H1 (cell line): ENCODE results near the gene MSI2. TPM values are rescaled to one million over a fixed set of nuclear protein-coding genes. Genes with fewer than 3 reads are reported as not detected.

Source experiments
- CTCF ChIA-PET: fragments of 300-600 bp; sonication (Branson Sonifier 250); formaldehyde crosslinking; loops from one replicate; lab custom pipeline; 2021; ENCODE audit not compliant: partially characterized antibody; lab: Charles Lee
- POLR2A ChIA-PET: fragments of 300-600 bp; sonication (Branson Sonifier 250); formaldehyde crosslinking; loops from one replicate; lab custom pipeline; 2021; ENCODE audit warnings: inconsistent platforms; ENCODE audit not compliant: partially characterized antibody; lab: Charles Lee
- DNase-seq, 2 experiments: peaks; one replicate each; pipeline versions ENCODE4 v3.0.0 to v3.0.0-alpha.2; 2010 to 2022; ENCODE audit warnings: low spot score in 2 of 2, low read depth in 1 of 2, mixed read lengths in 1 of 2
- FAIRE-seq: peaks from 2 replicates; lab custom pipeline; 2011; peaks lifted over from hg19 to GRCh38; lab: Jason Lieb, UNC
- H2AFZ ChIP-seq: 2 replicates; pipeline ENCODE4 v1.8.1; 2012; ENCODE audit warnings: low read length, inconsistent platforms
- H2AK5ac ChIP-seq: 2 replicates; pipeline ENCODE4 v1.6.1; 2013; ENCODE audit warnings: low read depth, low read length
- H2BK120ac ChIP-seq: replicated peaks from 2 replicates; pipeline ENCODE3; 2013; ENCODE audit warnings: low read depth, low read length, inconsistent platforms
- H2BK12ac ChIP-seq: 2 replicates; pipeline ENCODE4 v1.6.1; 2013; ENCODE audit warnings: low read depth, low read length
- H2BK15ac ChIP-seq: 2 replicates; pipeline ENCODE4 v1.6.1; 2013; ENCODE audit warnings: low read length
- H2BK20ac ChIP-seq: 2 replicates; pipeline ENCODE4 v1.6.1; 2013; ENCODE audit warnings: low read length
- H2BK5ac ChIP-seq: 2 replicates; pipeline ENCODE4 v1.6.1; 2013; ENCODE audit warnings: low read depth, low read length
- H3K14ac ChIP-seq: 2 replicates; pipeline ENCODE4 v1.6.1; 2013; ENCODE audit warnings: inconsistent platforms; ENCODE audit not compliant: insufficient read length
- H3K18ac ChIP-seq: 2 replicates; pipeline ENCODE4 v1.6.1; 2013; ENCODE audit warnings: low read length; ENCODE audit errors: extremely low read depth
- H3K23ac ChIP-seq: 2 replicates; pipeline ENCODE4 v1.6.1; 2013; ENCODE audit warnings: inconsistent platforms; ENCODE audit not compliant: insufficient read length
- H3K23me2 ChIP-seq: 2 replicates; pipeline ENCODE4 v1.6.1; 2013; ENCODE audit warnings: low read depth, low read length
- H3K27ac ChIP-seq: 2 replicates; pipeline ENCODE4 v1.6.1; 2011; ENCODE audit warnings: low read depth, low read length, inconsistent platforms
- H3K27me3 ChIP-seq, 4 experiments: replicated peaks in 1 of 4; 1 replicate in 1 of 4; 2 replicates in 3 of 4; pipeline versions ENCODE4 v1.6.1 to v1.8.1; 2011 to 2013; ENCODE audit warnings: low read length in 3 of 4, mild to moderate bottlenecking in 3 of 4, inconsistent platforms in 2 of 4, mixed read lengths in 2 of 4, moderate library complexity in 1 of 4; ENCODE audit not compliant: control insufficient read depth in 3 of 4, insufficient read depth in 3 of 4; ENCODE audit errors: extremely low read depth in 1 of 4
- H3K36me3 ChIP-seq, 4 experiments: 2 replicates each; pipeline versions ENCODE4 v1.6.1 to v1.8.1; 2011 to 2013; ENCODE audit warnings: mild to moderate bottlenecking in 4 of 4, low read length in 3 of 4, moderate library complexity in 2 of 4, control low read depth in 1 of 4, inconsistent platforms in 1 of 4; ENCODE audit not compliant: insufficient read depth in 4 of 4, control insufficient read depth in 2 of 4
- H3K4ac ChIP-seq: replicated peaks from 2 replicates; pipeline ENCODE3; 2013; ENCODE audit warnings: low read length, low read depth, mixed read lengths, inconsistent platforms; ENCODE audit not compliant: insufficient read length
- H3K4me1 ChIP-seq, 4 experiments: replicated peaks in 1 of 4; 1 replicate in 1 of 4; 2 replicates in 3 of 4; pipeline versions ENCODE4 v1.6.1 to v1.8.1; 2011 to 2013; ENCODE audit warnings: low read length in 3 of 4, inconsistent platforms in 2 of 4, mixed read lengths in 1 of 4; ENCODE audit not compliant: insufficient read depth in 4 of 4, control insufficient read depth in 3 of 4
- H3K4me2 ChIP-seq, 2 experiments: 2 replicates each; pipeline versions ENCODE4 v1.6.1 to v1.8.1; 2011 to 2013; ENCODE audit warnings: low read depth in 2 of 2, low read length in 2 of 2, control low read depth in 1 of 2, inconsistent platforms in 1 of 2, mild to moderate bottlenecking in 1 of 2; ENCODE audit not compliant: insufficient read depth in 1 of 2
- H3K4me3 ChIP-seq, 4 experiments: fragments of 200-600, 300-600 bp in 1 of 4; sonication (generic), shearing (Covaris generic), sonication (Bioruptor Twin) in 1 of 4; 2 replicates each; pipeline versions ENCODE4 v1.5.1 to v1.8.1; 2011 to 2016; ENCODE audit warnings: low read length in 4 of 4, low read depth in 3 of 4, control low read depth in 2 of 4, inconsistent platforms in 2 of 4, mild to moderate bottlenecking in 2 of 4, mixed read lengths in 1 of 4, moderate library complexity in 1 of 4; ENCODE audit not compliant: insufficient read depth in 2 of 4; ENCODE audit errors: extremely low read depth in 1 of 4
- H3K56ac ChIP-seq: replicated peaks from 2 replicates; pipeline ENCODE3; 2013; ENCODE audit warnings: low read depth, mild to moderate bottlenecking, mixed read lengths, low read length, inconsistent platforms; ENCODE audit not compliant: insufficient read length
- H3K79me1 ChIP-seq: 2 replicates; pipeline ENCODE4 v1.6.1; 2013; ENCODE audit warnings: low read depth, low read length, control low read depth
- H3K79me2 ChIP-seq, 2 experiments: 2 replicates each; pipeline versions ENCODE4 v1.6.1 to v1.8.1; 2012 to 2013; ENCODE audit warnings: low read length in 2 of 2, mild to moderate bottlenecking in 2 of 2, inconsistent platforms in 1 of 2; ENCODE audit not compliant: insufficient read depth in 2 of 2, control insufficient read depth in 1 of 2
- H3K9ac ChIP-seq, 4 experiments: replicated peaks in 1 of 4; 1 replicate in 1 of 4; 2 replicates in 3 of 4; pipeline versions ENCODE4 v1.6.1 to v1.8.1; 2011 to 2013; ENCODE audit warnings: low read depth in 3 of 4, low read length in 3 of 4, control low read depth in 2 of 4, mild to moderate bottlenecking in 2 of 4, moderate library complexity in 2 of 4, inconsistent platforms in 1 of 4; ENCODE audit errors: extremely low read depth in 1 of 4
- H3K9me3 ChIP-seq, 2 experiments: 2 replicates each; pipeline versions ENCODE4 v1.6.1 to v1.8.1; 2012 to 2013; ENCODE audit warnings: mild to moderate bottlenecking in 2 of 2, moderate library complexity in 2 of 2, control low read depth in 1 of 2, inconsistent platforms in 1 of 2, low read depth in 1 of 2, low read length in 1 of 2, mixed read lengths in 1 of 2; ENCODE audit not compliant: insufficient read depth in 2 of 2
- H4K20me1 ChIP-seq, 2 experiments: replicated peaks in 1 of 2; 2 replicates each; pipeline versions ENCODE3 to v1.8.1; 2011 to 2013; ENCODE audit warnings: inconsistent platforms in 2 of 2, low read length in 2 of 2, mild to moderate bottlenecking in 1 of 2; ENCODE audit not compliant: insufficient read depth in 2 of 2, control insufficient read depth in 1 of 2
- H4K5ac ChIP-seq: 2 replicates; pipeline ENCODE4 v1.6.1; 2013; ENCODE audit warnings: low read length, low read depth, mixed read lengths, inconsistent platforms; ENCODE audit not compliant: insufficient read length
- H4K8ac ChIP-seq: 2 replicates; pipeline ENCODE4 v1.8.0; 2013; ENCODE audit warnings: mild to moderate bottlenecking, moderate library complexity, low read length, inconsistent platforms; ENCODE audit not compliant: insufficient read depth; ENCODE audit errors: extremely low read depth
- H4K91ac ChIP-seq: replicated peaks from 2 replicates; pipeline ENCODE3; 2013; ENCODE audit warnings: low read length, mixed read lengths, inconsistent platforms; ENCODE audit not compliant: insufficient read length
- BACH1 ChIP-seq: IDR thresholded peaks from 2 replicates; pipeline ENCODE4 v1.6.1; 2012; ENCODE audit warnings: low read length, improper control_type of control experiment
- CBX5 ChIP-seq: fragments of 300-800, 300-1000 bp; sonication (generic); IDR thresholded peaks from 2 replicates; pipeline ENCODE4 v1.7.1; 2016; ENCODE audit warnings: antibody characterized with exemption, low read length, low read depth
- CBX8 ChIP-seq: fragments of 300-800, 300-1000 bp; sonication (generic); IDR thresholded peaks from 2 replicates; pipeline ENCODE4 v1.7.1; 2016; ENCODE audit warnings: low read depth, low read length, borderline replicate concordance
- CHD1 ChIP-seq: IDR thresholded peaks from 2 replicates; pipeline ENCODE4 v1.6.1; 2012; ENCODE audit warnings: low read depth, low read length, improper control_type of control experiment
- CREB1 ChIP-seq: IDR thresholded peaks from 2 replicates; pipeline ENCODE4 v1.6.1; 2012; ENCODE audit warnings: inconsistent platforms
- EP300 ChIP-seq, 2 experiments: IDR thresholded peaks; 1 replicate in 1 of 2; 2 replicates in 1 of 2; pipeline ENCODE4 v1.6.1; 2011 to 2012; ENCODE audit warnings: low read depth in 2 of 2, low read length in 2 of 2, mild to moderate bottlenecking in 2 of 2, borderline replicate concordance in 1 of 2, inconsistent platforms in 1 of 2, moderate library complexity in 1 of 2
- JUN ChIP-seq: IDR thresholded peaks from 2 replicates; pipeline ENCODE4 v1.6.1; 2011; ENCODE audit warnings: low read depth, mild to moderate bottlenecking, improper control_type of control experiment, low read length
- JUND ChIP-seq: IDR thresholded peaks from 2 replicates; pipeline ENCODE4 v1.6.1; 2011; ENCODE audit warnings: mild to moderate bottlenecking, improper control_type of control experiment, low read length
- RXRA ChIP-seq: IDR thresholded peaks from 2 replicates; pipeline ENCODE4 v1.6.1; 2011; ENCODE audit warnings: low read depth, mild to moderate bottlenecking, low read length, moderate library complexity; ENCODE audit not compliant: insufficient read depth
- SUZ12 ChIP-seq: fragments of 200-600 bp; sonication (generic); IDR thresholded peaks from 2 replicates; pipeline ENCODE4 v1.6.1; 2012; ENCODE audit warnings: mild to moderate bottlenecking, inconsistent platforms, low read length, moderate library complexity, mixed read lengths
- WGBS, 2 experiments: shearing (Covaris generic) in 1 of 2; methylation state at CpG; one replicate each; pipeline versions ENCODE4 v1.1.6 to v1.1.7; 2013 to 2015; ENCODE audit warnings: low lambda C conversion rate in 2 of 2, mixed read lengths in 2 of 2, inconsistent platforms in 1 of 2, low coverage in 1 of 2, missing lambda C conversion rate in 1 of 2; ENCODE audit not compliant: insufficient replicate concordance in 2 of 2, insufficient coverage in 1 of 2, insufficient read length in 1 of 2; ENCODE audit errors: extremely low coverage in 1 of 2, missing lambda C conversion rate in 1 of 2; 5-methylcytosine and 5-hydroxymethylcytosine counted together
- polyA plus RNA-seq, 7 experiments: library from polyadenylated mRNA; depleted of rRNA in 3 of 7; stranded (reverse) in 5 of 7; unstranded in 2 of 7; fragments of >200 nt in 5 of 7; fragments of 200-250 nt in 2 of 7; gene quantifications; 1 replicate in 5 of 7; 2 replicates in 1 of 7; 4 replicates in 1 of 7; pipeline versions ENCODE4 v1.2.1 to v1.2.3, GENCODE V29; 2011 to 2013; ENCODE audit warnings: missing spikeins in 2 of 7, mixed read lengths in 2 of 7
- total RNA-seq: library from RNA; stranded (reverse); fragmentation: NEBNext Ultra II Directional; extraction: Animal tissue kit (Norgen Biotek cat#: 25700); gene quantifications from 2 replicates; pipeline ENCODE4 v1.2.1, GENCODE V29; 2021
- TF ChIP-seq, protein P1 (sequence below): IDR thresholded peaks from 2 replicates; pipeline ENCODE4 v1.6.1; 2012; ENCODE audit warnings: inconsistent platforms
- TF ChIP-seq, protein P2 (sequence below): IDR thresholded peaks from 2 replicates; pipeline ENCODE4 v1.6.1; 2012; ENCODE audit warnings: inconsistent platforms

The MSI2 gene
- total and polyA plus RNA-seq, 2 of the 8 experiments (the other 6 are each of a cell fraction or from before 2014, with no cell fraction given), result 36.7 to 80.6 TPM

DNA sequence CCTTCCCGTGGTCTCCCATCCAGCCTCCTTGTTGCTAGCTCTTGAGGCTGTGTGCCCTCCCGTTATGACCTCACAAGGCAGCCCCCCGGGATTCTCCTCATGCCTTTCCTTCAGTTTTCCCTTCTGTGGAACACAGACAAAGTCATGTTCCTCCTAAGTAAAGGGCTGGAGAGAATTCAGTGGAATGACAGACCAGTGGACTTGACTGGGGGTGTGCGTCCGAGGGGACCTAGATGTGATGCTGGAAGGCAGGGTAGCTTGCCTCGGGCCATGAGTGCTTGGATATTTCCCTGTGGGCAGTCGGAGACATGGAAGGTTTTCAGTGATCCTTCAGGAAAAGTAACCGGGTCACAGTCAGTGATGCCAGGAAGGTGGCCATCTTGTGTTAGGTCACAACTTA lies 247.9 kb downstream of the MSI2 start:
- no peak overlapping the region for H3K4ac ChIP-seq
- DNase-seq, result no peak
- no peaks in the 10 kb centered on the region for H3K9me3 ChIP-seq
- H3K27ac ChIP-seq, result no peak overlapping the region
- H3K14ac ChIP-seq, result no peak overlapping the region
- H3K36me3 ChIP-seq, result no peaks in the 10 kb centered on the region
- no peak overlapping the region for H2BK20ac ChIP-seq
- peaks cover 0 to 1% of the 10 kb centered on the region in 2 experiments for H4K20me1 ChIP-seq
- POLR2A ChIA-PET, result no interaction called here
- no peak overlapping the region for H2BK120ac ChIP-seq
- no peak overlapping the region for H3K4me2 ChIP-seq
- H3K27me3 ChIP-seq, result no peaks in the 10 kb centered on the region
- no peak overlapping the region for H2AFZ ChIP-seq
- no peak for FAIRE-seq
- no peak overlapping the region for H2BK12ac ChIP-seq
- peaks cover 6% of the 10 kb centered on the region for H3K79me1 ChIP-seq
- H4K8ac ChIP-seq, result peak overlapping the region; percentile 9; the same call in 1 of the 2 replicates
- H3K23me2 ChIP-seq, result no peaks in the 10 kb centered on the region
- H4K91ac ChIP-seq, result no peak overlapping the region
- H2BK15ac ChIP-seq, result no peak overlapping the region
- H3K56ac ChIP-seq, result no peak overlapping the region
- H3K4me3 ChIP-seq, result no peak overlapping the region
- H2AK5ac ChIP-seq, result no peak overlapping the region
- no peak overlapping the region for H2BK5ac ChIP-seq
- WGBS, 2 experiments, result 96% methylated on average over 8 of the region's 8 CpGs; no CpG with 5 or more reads in 1 of the 2 experiments
- CTCF ChIA-PET, result interaction anchor here (1.9 kb wide), 1 partner anchor 13 kb away, joined by 5 read pairs; no protein-coding TSS in a partner anchor
- no peak overlapping the region for H4K5ac ChIP-seq
- peaks cover 13 to 17% (median 15%) of the 10 kb centered on the region in 4 experiments for H3K4me1 ChIP-seq
- H3K23ac ChIP-seq, result no peak overlapping the region
- H3K79me2 ChIP-seq, result peaks cover 0 to 37% of the 10 kb centered on the region in 2 experiments; a peak in 2 of 4 replicates
- H3K18ac ChIP-seq, result no peak overlapping the region
- H3K9ac ChIP-seq, result no peak overlapping the region
- TF ChIP-seq JUND (no peak), SUZ12 (no peak), JUN (no peak), CBX5 (no peak), CBX8 (no peak), BACH1 (no peak), CHD1 (no peak), CREB1 (no peak), EP300 (IDR thresholded peaks at IDR 0.05; ENCODE audit: borderline replicate concordance in 1 of 2, low read depth in 2 of 2, low read length in 2 of 2) (no peak), RXRA (no peak)
- TF ChIP-seq, protein P1, sequence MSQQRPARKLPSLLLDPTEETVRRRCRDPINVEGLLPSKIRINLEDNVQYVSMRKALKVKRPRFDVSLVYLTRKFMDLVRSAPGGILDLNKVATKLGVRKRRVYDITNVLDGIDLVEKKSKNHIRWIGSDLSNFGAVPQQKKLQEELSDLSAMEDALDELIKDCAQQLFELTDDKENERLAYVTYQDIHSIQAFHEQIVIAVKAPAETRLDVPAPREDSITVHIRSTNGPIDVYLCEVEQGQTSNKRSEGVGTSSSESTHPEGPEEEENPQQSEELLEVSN, result no peak
- TF ChIP-seq, protein P2, sequence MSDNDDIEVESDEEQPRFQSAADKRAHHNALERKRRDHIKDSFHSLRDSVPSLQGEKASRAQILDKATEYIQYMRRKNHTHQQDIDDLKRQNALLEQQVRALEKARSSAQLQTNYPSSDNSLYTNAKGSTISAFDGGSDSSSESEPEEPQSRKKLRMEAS, result no peak
